ENCODE measurements around the gene EI24. TPM values are rescaled to one million over a fixed set of nuclear protein-coding genes. Genes with fewer than 3 reads are reported as not detected.
A peak's percentile ranks its signal among the peaks of the same experiment; 100 is the strongest.

Gene EI24
- total and polyA plus RNA-seq, 4 donors = 64.9 to 288 (median 203) TPM

DNA sequence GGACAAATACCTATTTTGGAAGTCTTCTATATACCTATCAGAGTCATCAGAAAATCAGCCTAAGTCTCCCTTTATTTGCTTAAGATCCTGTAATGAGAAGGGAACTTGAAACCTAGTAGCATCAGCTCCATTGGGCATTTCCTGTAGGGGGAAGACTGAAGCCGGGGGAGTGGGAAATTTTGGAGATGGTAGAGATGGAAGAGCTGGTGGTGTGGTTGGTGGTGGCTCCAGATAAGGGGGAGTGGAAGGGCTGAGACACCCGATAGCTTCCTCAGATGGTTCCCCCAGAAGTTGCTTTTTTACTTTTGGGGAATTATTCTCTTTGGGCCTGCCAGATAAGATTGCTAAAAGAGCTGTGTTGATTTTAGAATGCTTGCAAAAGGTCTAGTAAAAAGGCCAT lies 16.4 kb upstream of the EI24 start:
- DNase-seq (ENCODE audit: low spot score) = no peak
- Histone ChIP-seq H3K27me3 (ENCODE audit: control insufficient read depth in 4 of 4, insufficient read depth in 4 of 4, low read length in 3 of 4) (no peaks in the 10 kb centered on the region), H3K4me3 (ENCODE audit: low read depth in 1 of 3, low read length in 3 of 3) (no peak overlapping the region), H3K36me3 (ENCODE audit: control insufficient read depth in 4 of 4, insufficient read depth in 3 of 4, low read depth in 1 of 4, low read length in 3 of 4) (no peaks in the 10 kb centered on the region), H3K4me1 (ENCODE audit: control insufficient read depth in 4 of 4, insufficient read depth in 4 of 4, low read length in 3 of 4) (no peaks in the 10 kb centered on the region), H3K27ac (ENCODE audit: low read depth in 1 of 2, low read length in 2 of 2) (no peak overlapping the region), H3K9me3 (ENCODE audit: control insufficient read depth in 4 of 4, low read length in 3 of 4) (peaks cover 17 to 29% (median 22%) of the 10 kb centered on the region in 4 donors), H3K9ac (ENCODE audit: low read depth in 1 of 2, low read length in 2 of 2) (no peak overlapping the region)
- TF ChIP-seq HNF4A (conservative IDR thresholded peaks at IDR 0.05) (no peak), ATF3 (IDR thresholded peaks at IDR 0.05) (no peak), FOXA2 (IDR thresholded peaks at IDR 0.05) (no peak), TAF1 (conservative IDR thresholded peaks at IDR 0.05) (no peak), GABPA (IDR thresholded peaks at IDR 0.05 in 1 of 2, conservative IDR thresholded peaks at IDR 0.05 in 1 of 2) (no peak)
- TF ChIP-seq, protein P1, sequence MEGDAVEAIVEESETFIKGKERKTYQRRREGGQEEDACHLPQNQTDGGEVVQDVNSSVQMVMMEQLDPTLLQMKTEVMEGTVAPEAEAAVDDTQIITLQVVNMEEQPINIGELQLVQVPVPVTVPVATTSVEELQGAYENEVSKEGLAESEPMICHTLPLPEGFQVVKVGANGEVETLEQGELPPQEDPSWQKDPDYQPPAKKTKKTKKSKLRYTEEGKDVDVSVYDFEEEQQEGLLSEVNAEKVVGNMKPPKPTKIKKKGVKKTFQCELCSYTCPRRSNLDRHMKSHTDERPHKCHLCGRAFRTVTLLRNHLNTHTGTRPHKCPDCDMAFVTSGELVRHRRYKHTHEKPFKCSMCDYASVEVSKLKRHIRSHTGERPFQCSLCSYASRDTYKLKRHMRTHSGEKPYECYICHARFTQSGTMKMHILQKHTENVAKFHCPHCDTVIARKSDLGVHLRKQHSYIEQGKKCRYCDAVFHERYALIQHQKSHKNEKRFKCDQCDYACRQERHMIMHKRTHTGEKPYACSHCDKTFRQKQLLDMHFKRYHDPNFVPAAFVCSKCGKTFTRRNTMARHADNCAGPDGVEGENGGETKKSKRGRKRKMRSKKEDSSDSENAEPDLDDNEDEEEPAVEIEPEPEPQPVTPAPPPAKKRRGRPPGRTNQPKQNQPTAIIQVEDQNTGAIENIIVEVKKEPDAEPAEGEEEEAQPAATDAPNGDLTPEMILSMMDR (IDR thresholded peaks at IDR 0.05; ENCODE audit: low read depth, low read length, missing input control) = no peak
- WGBS = 97% methylated on average over 2 of the region's 2 CpGs

- Histone ChIP-seq H3K36me3 (ENCODE audit: control insufficient read depth in 4 of 4, insufficient read depth in 3 of 4, low read depth in 1 of 4, low read length in 3 of 4) (no peaks in the 10 kb centered on the region), H3K27me3 (ENCODE audit: control insufficient read depth in 4 of 4, insufficient read depth in 4 of 4, low read length in 3 of 4) (no peaks in the 10 kb centered on the region), H3K9ac (ENCODE audit: low read depth in 1 of 2, low read length in 2 of 2) (no peak overlapping the region), H3K4me3 (ENCODE audit: low read depth in 1 of 3, low read length in 3 of 3) (peak overlapping the region in 1 of 3 donors; percentile 12), H3K27ac (ENCODE audit: low read depth in 1 of 2, low read length in 2 of 2) (no peak overlapping the region), H3K9me3 (ENCODE audit: control insufficient read depth in 4 of 4, low read length in 3 of 4) (peaks cover 17 to 29% (median 21%) of the 10 kb centered on the region in 4 donors), H3K4me1 (ENCODE audit: control insufficient read depth in 4 of 4, insufficient read depth in 4 of 4, low read length in 3 of 4) (no peaks in the 10 kb centered on the region)
- WGBS = 98% methylated on average over 1 of the region's 1 CpG
- no peak for TF ChIP-seq EGR1 (IDR thresholded peaks at IDR 0.05; ENCODE audit: low read depth in 2 of 2)
- TF ChIP-seq NR2F2 (IDR thresholded peaks at IDR 0.05) = no peak
- no peak for TF ChIP-seq ATF3 (IDR thresholded peaks at IDR 0.05)
- TF ChIP-seq FOXA2 (IDR thresholded peaks at IDR 0.05) = no peak
- no peak for TF ChIP-seq TAF1 (conservative IDR thresholded peaks at IDR 0.05)
- no peak for TF ChIP-seq MAX (IDR thresholded peaks at IDR 0.05)
- TF ChIP-seq, protein P1 (IDR thresholded peaks at IDR 0.05; ENCODE audit: low read depth, low read length, missing input control) = no peak
- DNase-seq (ENCODE audit: low spot score) = no peak
Measured at GRCh38 chr11:125553357-125553756, 15.9 kb upstream of the EI24 start.

DNA sequence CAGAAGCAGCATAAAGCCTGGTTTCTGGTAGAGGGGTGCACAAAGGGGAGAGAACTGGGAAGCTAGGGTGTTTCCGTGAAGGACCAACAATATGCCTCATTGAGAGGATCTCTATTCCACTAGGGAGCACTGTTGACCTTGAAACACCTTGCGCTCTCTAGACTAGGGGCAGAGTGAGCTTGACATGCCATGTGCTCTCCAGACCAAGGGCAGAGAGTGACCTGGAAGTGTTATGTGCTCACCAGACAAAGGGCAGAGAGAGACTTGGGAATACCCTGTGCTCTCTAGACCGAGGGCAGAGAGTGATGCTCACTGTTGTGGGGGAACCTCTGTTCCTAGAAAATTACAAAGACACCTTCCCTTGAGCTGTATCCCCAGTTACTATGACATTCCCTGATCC lies 15.2 kb upstream of the EI24 start:
- H3K27ac ChIP-seq (ENCODE audit: low read depth in 1 of 2, low read length in 2 of 2) = no peak overlapping the region
- TF ChIP-seq RAD21 (IDR thresholded peaks at IDR 0.05) = peak; percentile 13 to 20
- TF ChIP-seq FOXA1 (IDR thresholded peaks at IDR 0.05) = no peak
- no peak for TF ChIP-seq REST (IDR thresholded peaks at IDR 0.05)
- TF ChIP-seq, protein P1 (IDR thresholded peaks at IDR 0.05; ENCODE audit: low read depth, low read length, missing input control) = peak; percentile 7
- H3K4me3 ChIP-seq (ENCODE audit: low read depth in 1 of 3, low read length in 3 of 3) = peak overlapping the region in 2 of 3 donors; percentile 12 to 16
- H3K36me3 ChIP-seq (ENCODE audit: control insufficient read depth in 4 of 4, insufficient read depth in 3 of 4, low read depth in 1 of 4, low read length in 3 of 4) = no peaks in the 10 kb centered on the region
- DNase-seq (ENCODE audit: low spot score) = no peak
- H3K9me3 ChIP-seq (ENCODE audit: control insufficient read depth in 4 of 4, low read length in 3 of 4) = peaks cover 17 to 29% (median 21%) of the 10 kb centered on the region in 4 donors
- no peaks in the 10 kb centered on the region for H3K27me3 ChIP-seq (ENCODE audit: control insufficient read depth in 4 of 4, insufficient read depth in 4 of 4, low read length in 3 of 4)
- no peaks in the 10 kb centered on the region for H3K4me1 ChIP-seq (ENCODE audit: control insufficient read depth in 4 of 4, insufficient read depth in 4 of 4, low read length in 3 of 4)
- WGBS = 81% methylated on average over 3 of the region's 3 CpGs
- H3K9ac ChIP-seq (ENCODE audit: low read depth in 1 of 2, low read length in 2 of 2) = no peak overlapping the region

All from liver (tissue), 9 donors.